Measurements from ENCODE around the gene SPAG16. TPM values are rescaled to one million over a fixed set of nuclear protein-coding genes. Genes with fewer than 3 reads are reported as not detected.

SPAG16 gene
- total RNA-seq, 1 experiment from 2014 or later = 30.0 TPM

DNA sequence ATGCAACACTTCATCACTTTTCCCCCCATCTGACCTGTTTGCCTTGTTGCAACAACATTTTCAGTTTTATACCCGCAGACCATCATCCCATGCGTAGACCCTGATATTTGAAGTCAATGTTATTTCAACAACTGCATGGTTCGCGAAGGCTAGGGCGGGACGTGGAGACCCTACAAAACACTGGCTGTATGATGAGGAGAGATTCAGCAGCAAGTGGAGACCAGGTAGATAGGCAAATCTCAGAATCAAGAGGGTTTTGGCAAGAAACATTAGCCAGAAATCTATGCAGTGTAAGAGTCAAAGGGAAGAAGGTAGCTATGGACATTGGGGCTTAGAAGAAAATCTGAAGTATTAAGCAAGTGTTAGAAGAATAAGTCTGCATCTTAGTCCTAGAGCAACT lies 42.4 kb upstream of the SPAG16 start:
- POLR2A ChIA-PET (ENCODE audit: unreplicated experiment) = no interaction called here
- 0 out of 2 replicates have a peak, but pooled peaks cover 4% of the 10 kb centered on the region for H3K36me3 ChIP-seq (ENCODE audit: low read depth)
- no peaks in the 10 kb centered on the region for H4K20me1 ChIP-seq (ENCODE audit: insufficient read depth)
- no peak overlapping the region for H3K4me2 ChIP-seq
- H3K9me3 ChIP-seq (ENCODE audit: insufficient read depth, low read depth) = peaks cover 8% of the 10 kb centered on the region; the same call in 1 of the 2 replicates
- no TSS peak for BruUV-seq (replicated peaks)
- no peak overlapping the region for H2AFZ ChIP-seq
- no peaks in the 10 kb centered on the region for H3K79me2 ChIP-seq (ENCODE audit: low read depth)
- no peaks in the 10 kb centered on the region for H3K9me2 ChIP-seq (ENCODE audit: insufficient read depth)
- no peak for DNase-seq
- no peaks in the 10 kb centered on the region for H3K27me3 ChIP-seq (ENCODE audit: insufficient read depth, low read depth)
- no peak overlapping the region for H3K27ac ChIP-seq
- intact Hi-C loops (cut with micrococcal nuclease; ENCODE audit: unreplicated experiment) = no loop called here
- peaks cover 30% of the 10 kb centered on the region for H3K4me1 ChIP-seq (replicated peaks; ENCODE audit: insufficient read depth)
- TF ChIP-seq, protein P1, sequence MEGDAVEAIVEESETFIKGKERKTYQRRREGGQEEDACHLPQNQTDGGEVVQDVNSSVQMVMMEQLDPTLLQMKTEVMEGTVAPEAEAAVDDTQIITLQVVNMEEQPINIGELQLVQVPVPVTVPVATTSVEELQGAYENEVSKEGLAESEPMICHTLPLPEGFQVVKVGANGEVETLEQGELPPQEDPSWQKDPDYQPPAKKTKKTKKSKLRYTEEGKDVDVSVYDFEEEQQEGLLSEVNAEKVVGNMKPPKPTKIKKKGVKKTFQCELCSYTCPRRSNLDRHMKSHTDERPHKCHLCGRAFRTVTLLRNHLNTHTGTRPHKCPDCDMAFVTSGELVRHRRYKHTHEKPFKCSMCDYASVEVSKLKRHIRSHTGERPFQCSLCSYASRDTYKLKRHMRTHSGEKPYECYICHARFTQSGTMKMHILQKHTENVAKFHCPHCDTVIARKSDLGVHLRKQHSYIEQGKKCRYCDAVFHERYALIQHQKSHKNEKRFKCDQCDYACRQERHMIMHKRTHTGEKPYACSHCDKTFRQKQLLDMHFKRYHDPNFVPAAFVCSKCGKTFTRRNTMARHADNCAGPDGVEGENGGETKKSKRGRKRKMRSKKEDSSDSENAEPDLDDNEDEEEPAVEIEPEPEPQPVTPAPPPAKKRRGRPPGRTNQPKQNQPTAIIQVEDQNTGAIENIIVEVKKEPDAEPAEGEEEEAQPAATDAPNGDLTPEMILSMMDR (conservative IDR thresholded peaks at IDR 0.05) = no peak
- TF ChIP-seq EZH2 (IDR thresholded peaks at IDR 0.05; ENCODE audit: low read depth) = no peak
- CTCF ChIA-PET = no interaction called here
- H3K4me3 ChIP-seq = no peak overlapping the region
- peaks cover 19% of the 10 kb centered on the region for H3F3A ChIP-seq (ENCODE audit: insufficient read depth, low read depth)

DNA sequence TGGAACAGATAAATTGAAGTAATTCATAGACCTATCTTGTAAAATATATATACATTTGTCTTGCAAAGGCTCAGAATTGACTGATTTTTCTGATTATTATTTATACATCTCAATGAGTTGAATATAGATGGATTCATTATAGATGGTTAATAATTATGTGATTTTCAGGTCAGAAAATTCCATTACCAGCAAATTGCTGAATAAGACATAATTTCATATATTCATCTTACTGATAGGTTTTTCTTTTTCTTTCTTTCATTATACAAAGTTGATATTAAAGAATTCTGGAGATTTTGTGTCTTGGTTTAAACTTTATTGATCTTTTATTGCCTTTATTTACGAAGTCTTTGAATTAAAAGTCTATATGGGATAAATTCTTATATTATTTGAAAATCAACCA lies 41.6 kb upstream of the SPAG16 start:
- Histone ChIP-seq H4K20me1 (ENCODE audit: insufficient read depth) (no peaks in the 10 kb centered on the region), H3K9me2 (ENCODE audit: insufficient read depth) (no peaks in the 10 kb centered on the region), H3K4me2 (no peak overlapping the region), H2AFZ (no peak overlapping the region), H3K36me3 (ENCODE audit: low read depth) (0 out of 2 replicates have a peak, but pooled peaks cover 2% of the 10 kb centered on the region), H3K9me3 (ENCODE audit: insufficient read depth, low read depth) (peaks cover 3% of the 10 kb centered on the region; the same call in 1 of the 2 replicates), H3K79me2 (ENCODE audit: low read depth) (no peaks in the 10 kb centered on the region), H3K27me3 (ENCODE audit: insufficient read depth, low read depth) (no peaks in the 10 kb centered on the region), H3F3A (ENCODE audit: insufficient read depth, low read depth) (peaks cover 19% of the 10 kb centered on the region), H3K27ac (no peak overlapping the region), H3K4me3 (no peak overlapping the region), H3K4me1 (replicated peaks; ENCODE audit: insufficient read depth) (peaks cover 28% of the 10 kb centered on the region)
- ChIA-PET CTCF (no interaction called here), POLR2A (ENCODE audit: unreplicated experiment) (no interaction called here)
- intact Hi-C loops (cut with micrococcal nuclease; ENCODE audit: unreplicated experiment) = no loop called here
- no TSS peak for BruUV-seq (replicated peaks)
- no peak for DNase-seq
- TF ChIP-seq EZH2 (IDR thresholded peaks at IDR 0.05; ENCODE audit: low read depth) = no peak
- TF ChIP-seq, protein P1 (conservative IDR thresholded peaks at IDR 0.05) = no peak

DNA sequence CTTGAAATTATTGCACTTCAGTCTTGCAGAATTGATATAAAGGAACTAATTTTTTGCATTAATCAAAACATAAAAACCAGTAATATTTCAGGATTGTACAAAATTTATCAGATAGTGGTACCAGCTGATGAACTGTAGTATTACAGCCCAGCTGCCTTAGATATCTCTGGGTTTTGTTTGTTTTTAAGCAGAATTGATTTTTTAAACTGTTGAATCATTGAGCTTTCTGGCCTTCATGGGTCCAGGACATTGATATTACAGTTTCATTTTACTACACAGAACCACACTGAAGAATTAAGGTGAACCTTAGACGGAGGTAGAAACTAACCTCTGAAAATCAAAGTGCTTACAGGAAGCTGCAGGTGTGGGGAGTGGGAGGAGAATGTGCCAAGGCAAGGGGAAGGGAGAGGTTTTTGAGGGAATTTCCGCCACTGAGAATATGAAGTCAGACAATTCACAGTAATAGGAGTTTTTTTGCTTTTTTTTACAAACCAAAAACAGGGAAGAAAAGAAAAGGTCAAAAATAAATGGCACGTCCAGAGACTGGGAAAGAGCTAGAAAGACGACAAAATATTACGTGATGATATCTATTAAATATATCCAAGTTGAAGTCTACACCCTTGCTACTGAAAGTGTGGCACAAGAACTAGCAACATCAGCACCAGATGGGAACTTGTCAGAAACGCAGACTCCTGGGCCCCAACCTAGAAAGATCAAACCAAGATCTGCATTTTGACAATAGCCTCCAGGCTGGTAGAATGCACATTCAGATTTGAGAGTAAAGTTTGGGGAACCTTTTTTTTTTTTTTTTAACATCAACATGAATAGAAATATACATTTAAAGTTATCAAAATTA lies 40.8 kb upstream of the SPAG16 start:
- no peak overlapping the region for H2AFZ ChIP-seq
- H4K20me1 ChIP-seq (ENCODE audit: insufficient read depth) = no peaks in the 10 kb centered on the region
- H3K4me1 ChIP-seq (replicated peaks; ENCODE audit: insufficient read depth) = peaks cover 20% of the 10 kb centered on the region
- no peak overlapping the region for H3K4me3 ChIP-seq
- H3K27me3 ChIP-seq (ENCODE audit: insufficient read depth, low read depth) = no peaks in the 10 kb centered on the region
- H3K4me2 ChIP-seq = no peak overlapping the region
- TF ChIP-seq EZH2 (IDR thresholded peaks at IDR 0.05; ENCODE audit: low read depth) = no peak
- TF ChIP-seq, protein P1 (conservative IDR thresholded peaks at IDR 0.05) = no peak
- intact Hi-C loops (cut with micrococcal nuclease; ENCODE audit: unreplicated experiment) = no loop called here
- BruUV-seq (replicated peaks) = no TSS peak
- ChIA-PET CTCF (no interaction called here), POLR2A (ENCODE audit: unreplicated experiment) (no interaction called here)
- DNase-seq = no peak
- H3K79me2 ChIP-seq (ENCODE audit: low read depth) = no peaks in the 10 kb centered on the region
- no peaks in the 10 kb centered on the region for H3K36me3 ChIP-seq (ENCODE audit: low read depth)
- H3F3A ChIP-seq (ENCODE audit: insufficient read depth, low read depth) = peaks cover 18% of the 10 kb centered on the region
- peaks cover 3% of the 10 kb centered on the region; the same call in 1 of the 2 replicates for H3K9me3 ChIP-seq (ENCODE audit: insufficient read depth, low read depth)
- H3K27ac ChIP-seq = no peak overlapping the region
- no peaks in the 10 kb centered on the region for H3K9me2 ChIP-seq (ENCODE audit: insufficient read depth)

Data from PC-9 (cell line).